Common myeloid progenitor, CD34-positive (primary cell): ENCODE results near the gene SETDB2.

ENCODE experiments used
- CTCF ChIA-PET: fragments of 350-600 bp; sonication (Branson Sonifier 250); formaldehyde crosslinking; loops from one replicate; lab custom pipeline; 2021; ENCODE audit warnings: antibody characterized with exemption; lab: Charles Lee
- POLR2A ChIA-PET: fragments of 350-600 bp; sonication (Branson Sonifier 250); formaldehyde crosslinking; loops from one replicate; lab custom pipeline; 2021; ENCODE audit warnings: antibody characterized with exemption; lab: Charles Lee
- DNase-seq, 3 donors: peaks; one replicate each; pipeline versions ENCODE4 v3.0.0 to v3.0.0-alpha.2; 2013
- H3K27ac ChIP-seq, 2 experiments: 1 replicate in 1 of 2; 2 replicates in 1 of 2; pipeline ENCODE4 v1.7.0; 2013; ENCODE audit warnings: inconsistent platforms in 2 of 2, low read length in 2 of 2, mild to moderate bottlenecking in 2 of 2, low read depth in 1 of 2, moderate library complexity in 1 of 2; ENCODE audit not compliant: severe bottlenecking in 2 of 2, insufficient read depth in 1 of 2, poor library complexity in 1 of 2
- H3K27me3 ChIP-seq, 5 experiments: replicated peaks in 2 of 5; 1 replicate in 3 of 5; 2 replicates in 2 of 5; pipeline versions ENCODE4 v1.6.1 to v1.7.0; 2013; ENCODE audit warnings: low read length in 4 of 5, mild to moderate bottlenecking in 2 of 5, moderate library complexity in 2 of 5, inconsistent platforms in 1 of 5; ENCODE audit not compliant: insufficient read depth in 5 of 5, control insufficient read depth in 4 of 5
- H3K36me3 ChIP-seq, 4 experiments: 1 replicate in 2 of 4; 2 replicates in 2 of 4; pipeline versions ENCODE4 v1.6.1 to v1.7.0; 2013; ENCODE audit warnings: low read length in 3 of 4, control low read depth in 1 of 4, mild to moderate bottlenecking in 1 of 4; ENCODE audit not compliant: control insufficient read depth in 4 of 4, insufficient read depth in 4 of 4
- H3K4me1 ChIP-seq, 4 experiments: 1 replicate in 3 of 4; 2 replicates in 1 of 4; pipeline versions ENCODE4 v1.6.1 to v1.7.1; 2013; ENCODE audit warnings: low read length in 3 of 4, mild to moderate bottlenecking in 3 of 4, control low read depth in 1 of 4, inconsistent platforms in 1 of 4, moderate library complexity in 1 of 4; ENCODE audit not compliant: control insufficient read depth in 4 of 4, insufficient read depth in 4 of 4; ENCODE audit errors: control extremely low read depth in 1 of 4
- H3K4me3 ChIP-seq, 7 experiments: 1 replicate in 4 of 7; 2 replicates in 3 of 7; pipeline versions ENCODE4 v1.5.1 to v1.7.0; 2013; ENCODE audit warnings: mild to moderate bottlenecking in 7 of 7, low read length in 6 of 7, moderate library complexity in 6 of 7, inconsistent platforms in 2 of 7, low read depth in 2 of 7, control low read depth in 1 of 7; ENCODE audit not compliant: insufficient read depth in 4 of 7, control insufficient read depth in 1 of 7; ENCODE audit errors: extremely low read depth in 1 of 7
- H3K9me3 ChIP-seq, 5 experiments: 1 replicate in 4 of 5; 2 replicates in 1 of 5; pipeline versions ENCODE4 v1.6.1 to v1.7.1; 2013; ENCODE audit warnings: low read length in 4 of 5, mild to moderate bottlenecking in 2 of 5, inconsistent platforms in 1 of 5, low read depth in 1 of 5, moderate library complexity in 1 of 5; ENCODE audit not compliant: control insufficient read depth in 4 of 5, insufficient read depth in 2 of 5; ENCODE audit errors: control extremely low read depth in 1 of 5
- WGBS: methylation state at CpG from one replicate; pipeline ENCODE4 v1.1.5; 2013; ENCODE audit not compliant: insufficient coverage; 5-methylcytosine and 5-hydroxymethylcytosine counted together

The SETDB2 gene

GRCh38 chr13:49404703-49405020, 39.4 kb upstream of the SETDB2 start:
- ChIA-PET CTCF (no interaction called here), POLR2A (no interaction called here)
- H3K27ac ChIP-seq: no peak overlapping the region
- H3K36me3 ChIP-seq: peaks cover 0 to 2% (median 0%) of the 10 kb centered on the region in 4 experiments
- DNase-seq: no peak
- no CpG with 5 or more reads among the region's 1 CpG for WGBS
- H3K4me1 ChIP-seq: peaks cover 0 to 10% (median 0%) of the 10 kb centered on the region in 4 experiments
- H3K9me3 ChIP-seq: peaks cover 2 to 11% (median 4%) of the 10 kb centered on the region in 5 experiments
- H3K4me3 ChIP-seq: no peak overlapping the region
- no peaks in the 10 kb centered on the region for H3K27me3 ChIP-seq

DNA sequence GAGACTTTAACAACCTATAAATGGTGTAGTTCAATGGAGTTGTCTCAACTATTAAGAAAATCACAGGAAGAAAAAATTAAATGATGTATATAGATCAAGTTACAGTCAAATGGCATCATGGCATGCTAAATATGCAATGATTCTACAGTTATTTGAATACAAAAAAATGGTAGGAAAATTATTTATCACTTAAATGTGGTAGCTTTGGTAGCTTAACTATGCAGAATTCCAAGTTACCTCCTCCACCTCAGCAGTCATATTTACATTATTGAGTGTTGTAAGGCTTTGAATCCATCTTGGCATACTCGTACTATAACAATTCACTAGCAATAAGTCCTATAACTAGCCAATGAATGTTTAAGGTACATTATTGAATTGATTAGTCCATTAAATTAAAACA, 37.0 kb upstream of the SETDB2 start:
- H3K36me3 ChIP-seq: peaks cover 0 to 2% (median 0%) of the 10 kb centered on the region in 4 experiments
- no peaks in the 10 kb centered on the region for H3K4me1 ChIP-seq
- DNase-seq: no peak
- H3K4me3 ChIP-seq: no peak overlapping the region
- H3K9me3 ChIP-seq: peaks cover 2 to 11% (median 4%) of the 10 kb centered on the region in 5 experiments
- CTCF ChIA-PET: no interaction called here
- no peaks in the 10 kb centered on the region for H3K27me3 ChIP-seq
- no CpG with 5 or more reads among the region's 1 CpG for WGBS
- no peak overlapping the region for H3K27ac ChIP-seq
- POLR2A ChIA-PET: no interaction called here

- peaks cover 0 to 2% (median 0%) of the 10 kb centered on the region in 4 experiments for H3K36me3 ChIP-seq
- H3K4me3 ChIP-seq: no peak overlapping the region
- WGBS: 96% methylated on average over 3 of the region's 4 CpGs
- POLR2A ChIA-PET: no interaction called here
- no peaks in the 10 kb centered on the region for H3K4me1 ChIP-seq
- no peak overlapping the region for H3K27ac ChIP-seq
- no peak for DNase-seq
- CTCF ChIA-PET: no interaction called here
- no peaks in the 10 kb centered on the region for H3K27me3 ChIP-seq
- H3K9me3 ChIP-seq: peaks cover 2 to 11% (median 4%) of the 10 kb centered on the region in 5 experiments
Measured at GRCh38 chr13:49407936-49408335, 36.1 kb upstream of the SETDB2 start.

GRCh38 chr13:49409008-49409407, 35.1 kb upstream of the SETDB2 start:
- H3K4me3 ChIP-seq: no peak overlapping the region
- H3K27me3 ChIP-seq: no peaks in the 10 kb centered on the region
- H3K9me3 ChIP-seq: peaks cover 2 to 8% (median 4%) of the 10 kb centered on the region in 5 experiments
- H3K27ac ChIP-seq: no peak overlapping the region
- WGBS: 96% methylated on average over 3 of the region's 3 CpGs
- ChIA-PET CTCF (no interaction called here), POLR2A (no interaction called here)
- no peak for DNase-seq
- H3K36me3 ChIP-seq: peaks cover 0 to 2% (median 0%) of the 10 kb centered on the region in 4 experiments
- no peaks in the 10 kb centered on the region for H3K4me1 ChIP-seq

DNA sequence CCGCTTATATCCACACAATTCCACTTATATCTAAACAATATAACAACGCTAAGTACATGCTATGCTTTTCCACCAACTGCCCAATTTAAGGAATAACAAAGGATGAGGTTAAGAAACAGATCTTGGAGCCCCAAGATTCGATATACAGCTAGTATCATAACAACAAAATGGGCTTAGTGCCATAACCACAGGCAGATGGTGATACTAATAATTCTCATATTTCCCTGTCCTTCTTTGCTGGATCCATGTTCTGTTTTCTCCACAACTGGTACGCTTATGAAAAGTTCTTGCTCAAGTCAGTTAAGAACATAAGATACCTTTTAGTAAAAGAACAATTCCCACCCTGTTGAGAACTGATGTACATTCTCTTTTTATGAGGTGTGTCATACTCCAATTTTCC, 34.1 kb upstream of the SETDB2 start:
- Histone ChIP-seq H3K27ac (no peak overlapping the region), H3K4me3 (no peak overlapping the region), H3K27me3 (no peaks in the 10 kb centered on the region), H3K4me1 (no peaks in the 10 kb centered on the region), H3K9me3 (peaks cover 0 to under 1% (median 0%) of the 10 kb centered on the region in 5 experiments), H3K36me3 (no peaks in the 10 kb centered on the region)
- WGBS: 95% methylated on average over 2 of the region's 4 CpGs
- ChIA-PET CTCF (no interaction called here), POLR2A (interaction anchor here (0.6 kb wide), 1 partner anchor 978 kb away, joined by 5 read pairs; no protein-coding TSS in a partner anchor)
- DNase-seq: no peak

DNA sequence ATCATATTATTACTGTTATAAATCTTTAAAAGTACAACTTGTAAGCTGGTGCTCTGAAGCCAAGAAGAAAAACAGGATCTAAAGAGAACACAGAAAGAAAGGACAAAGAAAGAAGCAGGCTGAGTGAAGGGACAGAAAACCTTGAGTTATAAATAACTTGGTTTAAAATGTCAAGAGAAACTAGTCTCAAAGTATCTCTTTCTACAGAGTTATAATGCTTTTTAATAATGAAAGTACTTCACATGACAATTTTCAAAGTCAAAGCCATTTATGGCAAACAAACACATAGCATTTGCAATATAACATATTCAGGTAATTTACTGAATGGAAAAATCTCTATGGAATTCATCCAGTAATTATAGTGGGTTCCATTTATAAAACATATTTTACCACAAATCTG, 33.6 kb upstream of the SETDB2 start:
- Histone ChIP-seq H3K27ac (no peak overlapping the region), H3K9me3 (no peaks in the 10 kb centered on the region), H3K27me3 (no peaks in the 10 kb centered on the region), H3K4me3 (no peak overlapping the region), H3K36me3 (no peaks in the 10 kb centered on the region), H3K4me1 (no peaks in the 10 kb centered on the region)
- CTCF ChIA-PET: interaction anchor here (1.0 kb wide), 1 partner anchor 21 kb away, joined by 3 read pairs; no protein-coding TSS in a partner anchor
- POLR2A ChIA-PET: no interaction called here
- no peak for DNase-seq

DNA sequence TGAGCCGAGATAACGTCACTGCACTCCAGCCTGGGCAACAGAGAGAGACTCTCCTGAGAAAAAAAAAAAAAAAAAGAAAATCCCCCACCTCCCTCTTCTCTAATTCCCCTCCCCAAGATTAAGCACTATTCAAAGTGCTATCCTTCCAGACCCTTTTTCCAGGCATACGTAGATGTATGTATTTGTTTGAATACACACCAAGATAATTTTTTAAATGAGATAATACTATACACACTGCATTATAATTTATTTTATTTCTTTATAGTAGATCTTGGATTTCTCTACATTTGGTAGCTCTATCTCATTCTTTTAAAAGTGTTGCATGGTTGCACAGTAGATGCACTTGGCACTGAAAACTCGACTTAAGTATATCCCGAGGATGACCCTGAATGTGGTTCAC, 32.7 kb upstream of the SETDB2 start:
- POLR2A ChIA-PET: no interaction called here
- H3K4me3 ChIP-seq: no peak overlapping the region

More for the DNA sequence above, 32.7 kb upstream of the SETDB2 start:
- WGBS: 100% methylated on average over 2 of the region's 5 CpGs
- Histone ChIP-seq H3K27me3 (no peaks in the 10 kb centered on the region), H3K9me3 (no peaks in the 10 kb centered on the region), H3K4me1 (no peaks in the 10 kb centered on the region), H3K27ac (no peak overlapping the region), H3K36me3 (no peaks in the 10 kb centered on the region)
- no peak for DNase-seq
- CTCF ChIA-PET: interaction anchor here (1.0 kb wide), 1 partner anchor 20 kb away, joined by 3 read pairs; no protein-coding TSS in a partner anchor
